NB4 (cell line): ENCODE data around the gene LCN6.

ENCODE experiments used
- DNase-seq: peaks from one replicate; pipeline ENCODE4 v3.0.0; 2010; ENCODE audit warnings: low read depth
- H3K4me3 ChIP-seq: one replicate; pipeline ENCODE4 v1.5.1; 2011; ENCODE audit warnings: mild to moderate bottlenecking, low read depth, low read length, moderate library complexity
- MYC ChIP-seq: IDR thresholded peaks from 2 replicates; pipeline ENCODE4 v1.6.1; 2011; ENCODE audit warnings: low read depth, low read length
- POLR2A ChIP-seq: IDR thresholded peaks from 2 replicates; pipeline ENCODE4 v1.6.1; 2011; ENCODE audit warnings: mild to moderate bottlenecking; ENCODE audit not compliant: insufficient read length; ENCODE audit errors: extremely low read depth
- TF ChIP-seq, protein P1 (sequence below): IDR thresholded peaks from 2 replicates; pipeline ENCODE4 v1.6.1; 2011; ENCODE audit warnings: low read depth, low read length
- TF ChIP-seq, protein P2 (sequence below): IDR thresholded peaks from one replicate; pipeline ENCODE4 v1.5.1; 2012; ENCODE audit warnings: low read depth, low read length

LCN6 gene

GRCh38 chr9:136722093-136722968, 26.0 kb downstream of the LCN6 start:
- H3K4me3 ChIP-seq = no peak overlapping the region
- TF ChIP-seq, protein P1, sequence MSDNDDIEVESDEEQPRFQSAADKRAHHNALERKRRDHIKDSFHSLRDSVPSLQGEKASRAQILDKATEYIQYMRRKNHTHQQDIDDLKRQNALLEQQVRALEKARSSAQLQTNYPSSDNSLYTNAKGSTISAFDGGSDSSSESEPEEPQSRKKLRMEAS = no peak
- TF ChIP-seq MYC (no peak), POLR2A (no peak)
- TF ChIP-seq, protein P2, sequence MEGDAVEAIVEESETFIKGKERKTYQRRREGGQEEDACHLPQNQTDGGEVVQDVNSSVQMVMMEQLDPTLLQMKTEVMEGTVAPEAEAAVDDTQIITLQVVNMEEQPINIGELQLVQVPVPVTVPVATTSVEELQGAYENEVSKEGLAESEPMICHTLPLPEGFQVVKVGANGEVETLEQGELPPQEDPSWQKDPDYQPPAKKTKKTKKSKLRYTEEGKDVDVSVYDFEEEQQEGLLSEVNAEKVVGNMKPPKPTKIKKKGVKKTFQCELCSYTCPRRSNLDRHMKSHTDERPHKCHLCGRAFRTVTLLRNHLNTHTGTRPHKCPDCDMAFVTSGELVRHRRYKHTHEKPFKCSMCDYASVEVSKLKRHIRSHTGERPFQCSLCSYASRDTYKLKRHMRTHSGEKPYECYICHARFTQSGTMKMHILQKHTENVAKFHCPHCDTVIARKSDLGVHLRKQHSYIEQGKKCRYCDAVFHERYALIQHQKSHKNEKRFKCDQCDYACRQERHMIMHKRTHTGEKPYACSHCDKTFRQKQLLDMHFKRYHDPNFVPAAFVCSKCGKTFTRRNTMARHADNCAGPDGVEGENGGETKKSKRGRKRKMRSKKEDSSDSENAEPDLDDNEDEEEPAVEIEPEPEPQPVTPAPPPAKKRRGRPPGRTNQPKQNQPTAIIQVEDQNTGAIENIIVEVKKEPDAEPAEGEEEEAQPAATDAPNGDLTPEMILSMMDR = no peak
- no peak for DNase-seq

GRCh38 chr9:136721339-136722092, 26.8 kb downstream of the LCN6 start:
- DNase-seq = peak; percentile 45
- no peak overlapping the region for H3K4me3 ChIP-seq
- TF ChIP-seq, protein P1 = no peak
- TF ChIP-seq POLR2A (no peak), MYC (no peak)
- TF ChIP-seq, protein P2 = no peak

GRCh38 chr9:136720898-136721338, 27.4 kb downstream of the LCN6 start:
- H3K4me3 ChIP-seq = no peak overlapping the region
- DNase-seq = no peak
- TF ChIP-seq, protein P2 = no peak
- TF ChIP-seq, protein P1 = no peak
- TF ChIP-seq POLR2A (no peak), MYC (no peak)

- TF ChIP-seq, protein P2 = no peak
- TF ChIP-seq POLR2A = no peak
- DNase-seq = no peak
Observed at GRCh38 chr9:136720251-136720897, 28.0 kb downstream of the LCN6 start.

DNA sequence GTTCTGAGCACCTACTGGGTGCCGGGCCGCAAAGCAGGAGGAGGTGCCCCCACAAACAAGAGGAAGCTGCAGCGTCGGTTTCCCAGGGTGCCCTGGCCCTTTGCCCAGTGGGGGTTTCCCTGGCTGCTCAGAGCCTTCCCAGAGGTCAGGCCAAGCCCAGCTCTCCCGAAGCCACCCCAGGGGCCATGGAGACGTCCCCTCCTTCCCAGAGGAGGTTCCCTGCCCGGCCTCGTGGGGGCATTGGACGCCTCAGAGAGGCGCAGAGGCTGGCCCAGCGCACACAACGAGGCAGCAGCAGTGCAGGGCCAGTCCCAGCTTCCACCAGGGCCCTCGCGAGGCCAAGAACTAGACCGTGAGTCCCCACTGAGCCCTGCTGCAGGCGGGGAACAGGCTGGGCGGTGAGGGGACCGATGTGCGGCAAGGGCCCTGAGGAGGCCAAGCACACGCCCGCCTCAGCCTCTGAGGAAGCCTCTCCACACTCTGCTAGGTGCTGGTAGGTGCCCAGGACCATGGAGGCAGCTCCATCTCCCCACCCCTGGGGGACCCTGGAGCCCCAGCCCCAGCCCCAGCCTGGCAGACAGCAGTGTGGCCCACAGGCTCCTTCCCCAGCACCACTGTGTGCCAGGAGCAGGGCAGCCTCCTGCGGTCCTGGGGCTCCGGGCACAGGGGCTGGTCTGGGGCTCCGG, 29.0 kb downstream of the LCN6 start:
- TF ChIP-seq, protein P2 = no peak
- TF ChIP-seq, protein P1 = no peak
- TF ChIP-seq MYC (no peak), POLR2A (no peak)
- DNase-seq = no peak

More at GRCh38 chr9:136720251-136720897, 28.0 kb downstream of the LCN6 start:
- no peak overlapping the region for H3K4me3 ChIP-seq

More for the DNA sequence above, 29.0 kb downstream of the LCN6 start:
- no peak overlapping the region for H3K4me3 ChIP-seq
